GM04504 (cell line): ENCODE results near the gene SEC14L6.

Experiments used
- DNase-seq: peaks from one replicate; pipeline ENCODE4 v3.0.0-alpha.2; 2012; ENCODE audit warnings: low read depth

The SEC14L6 gene

DNA sequence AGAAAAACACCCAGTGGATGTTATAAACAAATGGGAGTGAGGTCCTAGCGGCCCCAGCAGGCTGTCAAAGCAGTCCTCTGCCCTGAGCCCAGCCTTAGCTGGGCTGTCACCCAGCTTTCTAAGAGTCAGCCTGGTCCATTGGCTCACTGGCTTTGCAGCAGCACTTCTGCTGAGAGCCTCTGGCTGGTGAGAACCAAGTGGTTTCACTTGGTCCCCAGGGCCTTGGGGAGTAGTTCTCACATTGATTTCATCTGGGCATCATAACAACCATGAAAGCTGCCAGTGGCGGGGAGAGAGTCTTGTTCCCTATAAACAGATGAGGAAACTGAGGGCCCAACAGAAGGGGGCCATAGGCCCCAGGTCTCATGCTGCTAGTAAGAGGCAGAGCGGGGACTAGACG, 11.4 kb downstream of the SEC14L6 start:
- DNase-seq: no peak

DNA sequence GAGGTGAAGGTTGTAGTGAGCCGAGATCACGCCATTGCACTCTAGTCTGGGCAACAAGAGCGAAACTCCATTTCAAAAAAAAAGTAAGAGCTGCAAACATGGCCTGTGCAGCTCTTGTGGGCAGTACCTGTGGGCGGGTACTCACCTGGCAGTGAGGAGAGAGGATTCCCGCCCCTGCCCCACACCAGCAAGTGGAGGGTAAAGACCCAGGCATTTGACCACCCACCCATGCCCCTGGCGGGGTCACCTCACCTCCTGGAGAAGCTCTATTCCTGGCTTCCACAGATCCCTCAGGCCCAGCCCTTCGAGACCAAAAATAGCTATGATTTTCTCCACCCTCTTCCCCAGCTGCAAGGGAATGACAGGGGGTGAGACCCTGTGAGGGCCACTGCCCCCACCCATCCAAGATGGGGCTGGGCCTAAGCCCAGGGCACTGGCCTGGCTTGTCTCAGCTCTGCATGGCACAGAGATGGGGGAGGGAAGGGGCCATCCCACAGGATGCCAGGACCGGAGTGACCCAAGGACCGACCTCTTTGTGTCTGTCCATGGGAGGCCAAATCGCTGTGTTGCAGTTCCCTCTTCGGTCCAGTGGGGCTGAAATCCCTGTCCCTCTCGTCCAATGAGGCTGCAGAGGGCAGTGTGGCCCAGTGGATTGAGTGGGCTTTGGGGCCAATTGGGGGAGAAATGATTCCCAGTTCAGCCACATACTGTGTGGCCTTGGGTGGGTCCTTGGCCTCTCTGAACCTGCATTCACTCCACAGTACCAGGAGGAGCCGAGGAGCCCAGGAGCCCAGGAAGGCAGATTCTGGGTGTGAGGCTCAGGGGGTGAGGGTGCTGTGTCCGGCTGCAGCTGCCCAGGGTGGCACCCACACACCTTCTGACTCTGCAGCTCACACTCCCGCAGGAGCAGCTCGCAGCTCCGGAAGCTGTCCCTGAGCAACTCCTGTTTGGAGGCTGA, 14.6 kb downstream of the SEC14L6 start:
- DNase-seq: no peak

DNA sequence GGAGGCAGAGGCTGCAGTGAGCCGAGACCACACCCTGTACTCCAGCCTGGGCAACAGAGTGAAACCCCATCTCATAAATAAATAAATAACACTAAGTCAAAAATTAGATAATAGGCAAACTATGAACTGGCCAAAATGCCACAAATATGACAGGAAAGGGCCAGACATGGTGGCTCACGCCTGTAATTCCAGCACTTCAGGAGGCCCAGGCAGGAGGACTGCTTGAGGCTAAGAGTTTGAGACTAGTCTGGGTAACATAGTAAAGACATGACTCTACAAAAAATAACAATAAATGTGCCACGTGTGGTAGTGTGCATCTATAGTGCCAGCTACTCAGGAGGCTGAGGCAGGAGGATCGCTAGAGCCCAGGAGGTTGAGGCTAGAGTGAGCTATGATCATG, 19.9 kb downstream of the SEC14L6 start:
- no peak for DNase-seq

DNA sequence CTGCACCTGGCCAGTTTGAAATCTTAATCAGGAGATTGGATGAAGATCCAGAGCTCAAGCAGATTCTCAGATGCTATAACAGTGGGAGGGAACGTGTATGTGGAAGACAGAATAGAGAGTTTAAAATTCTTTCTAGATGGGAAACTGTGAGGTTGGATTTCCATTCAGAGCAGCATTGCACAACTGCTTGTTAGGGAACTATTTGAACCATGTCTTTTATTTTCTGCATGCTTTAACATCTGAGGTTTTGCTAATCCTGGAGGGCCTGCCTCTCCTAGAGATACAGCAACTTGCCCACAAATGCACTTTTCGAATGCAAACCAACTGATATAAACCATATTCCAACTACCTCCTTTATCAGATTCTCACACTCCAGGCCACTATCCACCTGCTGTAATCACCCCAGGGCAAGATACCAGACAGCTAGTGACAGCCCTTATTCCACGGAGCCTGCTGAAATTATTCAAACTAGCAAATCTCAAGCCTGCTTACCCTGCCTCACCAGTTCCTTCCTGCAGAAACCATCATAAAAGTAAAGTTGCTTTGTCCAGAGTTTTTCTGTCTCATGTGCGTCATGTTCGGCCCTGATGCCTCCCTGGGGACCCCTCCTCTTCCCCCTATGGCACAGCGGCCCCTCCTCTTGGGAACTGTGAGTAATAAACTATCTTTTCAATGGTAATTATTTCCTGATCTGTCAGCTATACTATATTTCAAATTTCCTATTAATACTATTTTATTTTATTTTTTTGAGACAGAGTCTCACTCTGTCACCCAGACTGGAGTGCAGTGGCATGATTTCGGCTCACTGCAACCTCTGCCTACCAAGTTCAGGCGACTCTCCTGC, 22.7 kb downstream of the SEC14L6 start:
- no peak for DNase-seq

DNA sequence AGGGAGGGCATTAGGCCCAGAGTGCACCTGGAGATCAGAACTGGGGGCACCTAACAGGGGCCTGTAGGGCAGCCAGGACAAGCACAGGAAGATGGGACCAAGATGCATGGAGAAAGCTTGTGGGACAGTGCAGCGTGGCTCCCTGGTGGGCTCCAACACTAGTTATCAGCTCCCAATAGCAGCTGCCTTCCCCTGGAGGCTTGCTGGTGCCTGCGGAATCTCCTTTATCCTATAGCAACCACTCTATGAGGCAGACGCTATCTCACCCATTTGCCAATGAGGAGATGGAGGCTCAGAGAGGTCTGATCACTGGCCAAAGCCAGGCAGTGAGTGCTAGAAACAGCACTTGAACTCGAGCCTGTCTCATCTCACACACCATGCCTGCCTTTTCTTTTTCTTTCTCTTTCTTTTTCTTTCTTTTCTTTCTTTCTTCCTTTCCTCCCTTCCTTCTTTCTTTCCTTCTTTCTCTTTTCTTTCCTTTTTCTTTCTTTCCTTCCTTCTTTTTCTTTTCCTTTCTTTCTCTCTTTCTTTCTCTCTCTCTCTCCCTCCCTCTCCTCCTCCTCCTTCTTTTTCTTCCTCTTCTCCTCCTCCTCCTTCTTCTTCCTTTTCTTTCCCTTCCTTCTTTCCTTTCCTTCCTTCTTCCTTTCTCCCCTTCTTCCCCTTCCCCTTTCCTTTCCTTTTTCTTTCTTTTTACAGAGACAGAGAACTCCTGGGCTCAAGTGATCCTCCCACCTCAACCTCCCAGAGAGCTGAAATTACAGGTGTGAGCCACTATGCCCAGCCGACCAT, 25.0 kb downstream of the SEC14L6 start:
- DNase-seq: no peak

DNA sequence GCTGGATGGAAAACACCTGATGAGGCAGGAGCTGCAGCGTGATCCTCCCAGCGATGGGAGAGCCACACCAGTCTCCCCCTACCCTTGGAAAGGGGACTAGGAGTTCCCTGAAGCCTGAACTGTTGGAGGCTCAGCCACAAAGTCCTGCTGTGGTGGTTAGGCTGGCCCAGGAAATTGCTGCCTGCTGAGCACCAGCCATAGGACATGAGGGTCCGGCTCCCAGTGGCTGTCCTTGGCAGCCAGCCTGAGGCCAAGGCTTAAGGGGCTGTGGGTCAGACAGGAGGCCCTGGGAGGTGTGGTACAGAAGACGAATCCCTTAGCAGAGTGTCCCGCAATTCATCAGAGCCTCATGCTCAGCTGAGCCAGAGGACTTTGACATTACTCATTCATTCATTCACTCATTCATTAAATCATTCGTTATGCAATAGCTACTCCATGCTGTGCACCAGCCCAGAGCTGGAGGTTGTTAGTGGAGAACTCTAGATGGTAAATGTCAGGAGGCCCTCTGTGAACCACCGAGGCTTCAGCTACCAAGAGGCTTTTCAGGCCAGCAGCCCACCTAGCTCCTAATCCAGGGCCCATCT, 26.6 kb downstream of the SEC14L6 start:
- no peak for DNase-seq

DNA sequence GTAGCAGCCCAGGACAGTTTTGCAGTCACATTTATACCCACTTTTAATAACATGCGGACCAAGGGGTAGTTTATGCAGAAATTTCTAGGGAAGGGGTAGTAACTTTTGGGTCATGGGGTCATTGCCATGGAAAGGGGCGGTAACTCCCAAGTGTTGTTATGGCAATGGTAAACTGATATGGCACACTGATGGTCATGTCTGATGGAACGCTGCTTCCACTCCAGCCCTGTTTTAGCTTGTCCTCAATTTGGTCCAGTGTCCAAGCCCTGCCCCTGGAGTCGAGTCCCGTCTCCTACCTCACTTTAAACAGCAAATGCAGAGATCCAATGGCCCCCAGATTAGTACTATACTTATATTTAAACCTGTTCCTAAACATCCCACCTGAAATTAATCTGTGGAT, 29.8 kb downstream of the SEC14L6 start:
- DNase-seq: no peak

DNA sequence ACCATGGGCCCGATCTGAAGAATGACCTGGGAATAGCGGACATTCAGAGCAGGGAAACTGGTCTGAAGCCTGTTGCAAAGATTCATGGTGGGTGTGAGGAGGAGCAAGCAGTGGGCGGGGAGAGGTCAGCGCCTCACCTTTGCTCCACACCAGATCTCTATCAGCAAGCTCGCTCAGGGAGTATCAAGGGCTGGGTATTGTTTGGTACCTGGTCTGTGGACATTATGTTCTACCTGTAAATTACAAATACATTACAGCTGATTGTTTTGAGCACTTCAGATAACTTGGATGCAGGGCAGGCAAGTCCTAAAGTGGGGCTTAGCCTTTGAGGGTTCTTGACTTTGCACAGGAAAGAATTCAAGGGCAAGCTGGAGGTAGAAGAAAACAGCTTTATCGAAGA, 30.3 kb downstream of the SEC14L6 start:
- DNase-seq: no peak

DNA sequence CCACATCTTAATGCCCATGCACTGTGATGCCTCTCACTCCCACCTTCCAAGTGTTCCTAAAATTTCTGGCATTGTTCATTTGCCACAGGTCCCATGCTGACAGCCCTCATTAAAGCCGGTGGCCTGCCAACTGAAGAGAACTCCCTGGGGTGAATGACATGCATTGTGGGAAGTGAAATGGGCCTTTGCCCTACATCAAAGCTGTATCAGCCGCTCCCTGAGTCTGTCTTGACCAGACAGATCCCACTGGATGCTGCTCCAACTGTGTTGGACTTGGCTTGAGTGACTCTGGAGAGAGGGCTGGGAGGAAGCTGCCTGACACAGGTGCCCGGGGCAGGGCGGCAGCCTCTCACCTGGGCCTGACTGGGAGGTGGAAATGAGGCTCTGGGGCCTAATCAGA, 32.3 kb downstream of the SEC14L6 start:
- no peak for DNase-seq

DNA sequence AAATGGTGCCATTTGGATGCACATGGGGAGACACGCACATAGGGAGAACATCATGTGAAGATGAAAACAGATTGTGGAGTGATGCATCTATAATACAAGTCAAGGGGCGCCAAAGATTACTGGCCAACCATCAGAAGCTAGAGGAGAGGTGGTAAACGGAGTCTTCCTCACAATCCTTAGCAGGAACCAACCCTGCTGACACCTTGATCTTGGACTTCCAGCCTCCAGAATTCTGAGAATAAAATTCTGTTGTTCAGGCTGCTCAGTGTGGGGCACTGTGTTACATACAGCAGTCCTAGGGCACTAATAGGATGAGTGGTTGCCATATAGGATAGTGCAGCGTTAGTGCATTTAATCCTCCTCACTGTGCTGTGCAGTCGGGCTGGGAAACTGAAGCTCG, 33.1 kb downstream of the SEC14L6 start:
- no peak for DNase-seq

DNA sequence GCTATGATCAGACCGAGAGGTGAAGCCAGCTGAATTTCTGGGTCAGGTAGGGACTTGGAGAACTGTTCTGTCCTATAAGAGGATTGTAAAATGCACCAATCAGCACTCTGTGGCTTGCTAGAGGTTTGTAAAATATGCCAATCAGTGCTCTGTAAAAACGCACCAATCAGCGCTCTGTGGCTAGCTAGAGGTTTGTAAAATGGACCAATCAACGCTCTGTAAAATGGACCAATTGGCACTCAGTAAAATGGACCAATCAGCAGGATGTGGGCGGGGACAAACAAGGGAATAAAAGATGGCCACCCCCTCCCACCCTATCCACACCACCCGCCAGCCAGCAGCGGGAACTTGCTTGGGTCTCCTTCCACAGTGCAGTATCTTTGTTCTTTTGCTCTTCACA, 34.6 kb downstream of the SEC14L6 start:
- no peak for DNase-seq

DNA sequence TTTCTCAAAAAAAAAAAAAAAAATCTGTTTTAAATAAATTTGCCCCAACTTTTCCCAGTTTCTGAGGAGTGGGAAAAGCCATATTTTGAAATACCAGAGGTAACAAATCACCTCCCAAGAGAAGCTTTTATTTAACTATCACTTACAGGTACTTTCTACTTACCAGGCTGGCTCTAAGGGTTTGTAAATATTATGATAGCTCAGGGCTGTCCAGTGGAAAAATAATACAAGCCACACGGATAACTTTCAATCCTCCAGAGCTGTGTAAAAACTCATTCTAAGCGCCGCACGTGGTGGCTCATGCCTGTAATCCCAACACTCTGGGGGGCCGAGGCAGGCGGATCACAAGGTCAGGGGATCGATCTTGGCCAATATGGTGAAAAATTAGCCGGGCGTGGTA, 35.4 kb downstream of the SEC14L6 start:
- DNase-seq: no peak

DNA sequence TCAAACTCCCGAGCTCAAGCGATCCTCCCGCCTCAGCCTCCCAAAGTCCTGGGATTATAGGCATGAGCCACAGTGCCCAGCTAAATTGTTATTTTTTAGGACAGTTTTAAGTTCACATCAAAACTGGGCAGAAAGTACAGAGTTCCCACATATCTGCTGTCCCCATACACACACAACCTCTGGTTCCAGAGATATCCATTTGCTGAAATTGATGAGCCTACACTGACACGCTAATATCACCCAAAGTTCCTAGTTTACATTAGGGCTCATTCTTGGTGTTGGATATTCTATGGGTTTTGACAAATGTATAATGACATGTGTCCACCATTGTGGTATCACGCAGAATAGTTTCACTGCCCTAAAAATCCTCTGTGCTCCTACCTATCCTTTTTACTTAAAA, 38.3 kb downstream of the SEC14L6 start:
- no peak for DNase-seq

DNA sequence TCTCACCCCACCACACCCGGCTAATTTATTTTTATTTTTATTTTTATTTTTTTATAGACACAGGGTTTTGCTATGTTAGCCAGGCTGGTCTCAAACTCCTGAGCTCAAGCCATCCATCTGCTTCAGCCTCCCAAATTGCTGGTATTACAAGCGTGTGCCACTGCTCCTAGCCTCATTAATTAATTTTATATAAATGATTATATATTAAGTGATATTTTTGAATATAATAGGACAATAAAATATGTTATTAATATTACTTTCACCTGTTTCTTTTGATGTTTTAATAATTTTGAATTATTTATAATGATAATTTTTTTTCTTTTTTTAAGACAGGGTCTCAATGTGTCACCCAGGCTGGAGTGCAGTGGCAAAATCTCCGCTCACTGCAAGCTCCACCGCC, 38.9 kb downstream of the SEC14L6 start:
- DNase-seq: no peak

DNA sequence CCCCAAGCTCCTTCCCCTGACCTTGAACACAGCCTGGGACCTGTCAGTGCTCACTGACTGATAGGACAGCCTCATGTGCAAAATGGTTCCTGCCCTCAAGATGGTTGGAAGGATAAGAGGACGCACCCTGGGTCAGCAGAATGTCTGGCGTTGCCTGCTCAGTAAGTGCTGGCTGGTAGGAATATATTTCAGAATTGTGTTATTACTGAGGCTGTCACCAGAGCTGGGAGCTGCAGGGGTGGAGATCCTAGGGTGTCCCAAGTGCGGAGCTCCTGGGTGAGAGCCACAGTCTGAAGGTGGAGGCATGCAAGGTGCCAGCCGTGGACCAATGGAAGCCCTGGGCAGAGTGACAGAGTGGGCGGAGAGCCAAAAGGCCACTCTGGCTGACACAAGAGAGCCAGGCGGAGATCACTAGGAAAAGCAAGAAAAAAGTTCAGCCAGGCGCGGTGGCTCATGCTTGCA, 40.0 kb downstream of the SEC14L6 start:
- DNase-seq: no peak

DNA sequence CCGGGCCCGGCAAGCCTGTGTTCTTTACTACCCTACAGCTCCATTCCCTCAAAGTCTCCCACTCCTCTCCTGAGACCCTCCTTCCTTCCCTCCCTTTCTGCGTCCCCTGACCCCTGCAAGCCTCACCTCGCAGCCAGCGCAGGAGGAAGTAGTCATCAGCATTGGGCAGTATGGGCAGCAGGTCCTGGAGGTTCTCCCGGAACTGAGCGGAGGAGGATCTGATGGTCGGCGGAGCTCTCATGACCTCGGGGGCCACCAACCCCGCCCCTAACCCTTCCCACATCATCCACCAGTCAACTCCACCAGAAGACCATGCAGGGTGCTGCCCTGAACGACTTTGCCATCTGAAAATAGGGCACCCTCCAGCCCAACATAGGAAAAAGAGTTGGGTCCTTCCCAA, 43.0 kb downstream of the SEC14L6 start:
- DNase-seq: no peak

DNA sequence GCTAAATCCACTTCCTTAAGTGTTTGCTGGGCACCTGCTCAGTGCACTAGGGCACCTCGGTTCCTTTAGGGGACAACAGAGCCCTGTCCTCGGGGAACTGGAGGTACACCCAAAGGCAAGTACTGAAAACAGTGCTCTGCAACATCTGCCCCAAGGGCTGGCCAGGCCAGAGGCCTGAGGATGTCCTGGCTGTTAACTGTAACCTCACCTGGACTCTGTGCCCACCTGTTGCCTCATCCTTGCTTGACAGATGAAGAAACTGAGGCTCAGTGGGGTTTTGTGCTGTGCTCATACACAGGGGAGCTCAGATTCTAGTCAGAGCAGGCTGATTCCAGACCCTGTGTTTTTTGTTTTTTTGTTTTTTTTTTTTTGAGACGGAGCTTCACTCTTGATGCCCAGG, 43.6 kb downstream of the SEC14L6 start:
- no peak for DNase-seq

DNA sequence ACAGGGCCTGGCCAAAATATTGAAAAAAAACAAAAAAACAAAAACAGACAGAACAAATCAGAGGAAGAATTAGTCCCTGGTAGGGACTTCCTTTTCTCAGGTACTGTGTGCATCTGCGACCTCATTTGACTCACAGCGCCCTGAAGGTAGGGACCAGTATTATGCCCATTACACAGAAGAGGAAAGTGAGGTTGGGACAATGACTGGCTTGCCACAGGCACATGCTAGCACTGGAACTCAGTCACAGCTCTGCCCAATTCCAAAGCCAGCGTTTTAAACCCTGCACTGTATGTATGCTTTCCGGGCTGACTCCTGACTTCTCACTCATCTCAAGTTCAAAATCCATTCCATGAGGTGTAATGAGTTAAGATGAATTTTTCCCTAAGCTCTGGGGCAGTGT, 44.4 kb downstream of the SEC14L6 start:
- DNase-seq: no peak

DNA sequence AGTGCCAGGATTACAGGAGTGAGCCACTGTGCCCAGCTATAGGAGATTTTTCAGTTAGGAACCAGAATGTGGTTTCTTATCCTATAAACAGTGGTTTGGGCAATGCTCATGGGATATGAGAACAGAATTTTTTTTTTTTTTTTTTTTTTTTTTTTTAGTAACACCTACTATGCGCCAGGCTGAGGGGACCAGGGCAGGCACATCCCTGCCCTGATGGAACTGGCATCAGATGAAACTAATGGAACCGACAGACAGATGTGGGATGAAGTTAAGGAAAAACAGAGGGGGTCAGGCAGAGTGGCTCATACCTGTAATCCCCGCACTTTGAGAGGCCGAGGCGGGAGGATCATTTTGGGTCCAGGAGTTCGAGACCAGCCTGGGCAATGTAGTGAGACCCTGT, 45.9 kb downstream of the SEC14L6 start:
- DNase-seq: no peak

DNA sequence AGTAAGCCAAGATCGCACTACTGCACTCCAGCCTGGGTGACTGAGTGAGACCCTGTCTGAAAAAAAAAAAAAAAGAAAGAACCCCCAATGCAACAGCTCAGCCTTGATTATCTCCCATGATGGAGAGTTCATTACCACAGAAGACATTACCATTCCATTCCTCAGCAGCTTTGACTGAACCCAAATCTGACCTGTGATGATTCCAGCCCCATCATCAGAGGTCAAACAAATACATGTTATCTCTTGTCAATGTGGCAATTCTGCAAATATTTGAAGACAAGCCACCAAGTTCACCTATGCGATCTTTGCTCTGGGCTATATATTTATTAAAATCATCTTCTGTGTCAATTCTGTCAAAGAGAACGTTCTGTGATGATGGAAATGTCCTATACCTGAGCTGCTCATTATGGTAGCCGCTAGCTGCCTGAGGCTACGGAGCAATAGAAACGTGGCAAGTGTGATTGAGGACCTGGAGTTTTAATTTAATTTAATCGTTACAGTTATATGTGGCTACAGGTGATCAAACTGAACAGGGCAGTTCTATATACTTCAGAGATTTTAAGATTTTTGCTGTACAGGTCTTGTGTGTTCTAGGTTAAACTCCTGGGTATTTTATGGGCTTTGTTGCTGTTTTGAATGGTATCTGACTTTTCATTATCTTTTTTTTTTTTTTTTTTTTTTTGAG, 48.9 kb downstream of the SEC14L6 start:
- no peak for DNase-seq

DNA sequence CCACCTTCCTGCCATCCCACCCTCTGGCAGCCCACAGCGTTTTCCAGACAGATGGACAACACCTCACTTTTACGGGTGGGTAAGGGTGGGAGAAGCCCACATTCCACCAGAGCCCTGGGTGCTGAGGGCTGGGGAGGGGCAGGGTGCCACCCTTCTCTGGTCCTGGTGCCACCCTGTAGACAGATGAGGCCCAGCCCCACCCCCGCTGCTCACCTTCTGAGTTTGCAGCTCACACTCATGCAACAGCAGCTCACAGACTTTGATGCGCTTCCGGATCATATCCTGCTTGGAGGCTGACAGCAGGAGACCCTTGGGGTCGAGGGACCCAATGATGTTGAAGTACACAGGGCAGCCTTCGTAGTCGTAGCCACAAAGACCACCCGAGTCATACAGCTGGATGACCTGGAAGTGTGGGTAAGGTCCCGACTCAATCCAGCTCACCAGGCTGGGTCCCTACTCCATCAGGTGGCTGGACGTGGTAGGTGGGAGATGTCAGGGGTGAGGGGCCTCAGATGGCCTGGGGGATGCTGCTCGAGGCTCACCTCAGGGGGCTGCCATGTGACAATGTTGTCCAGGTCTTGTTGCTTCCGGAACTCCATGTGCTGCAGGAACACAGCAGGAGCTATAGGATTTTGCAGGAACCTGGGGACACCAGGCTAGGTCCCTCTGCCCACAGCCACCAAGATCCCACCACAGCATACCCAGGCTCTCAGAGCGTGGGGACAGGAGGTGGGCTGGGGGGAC, 51.3 kb downstream of the SEC14L6 start:
- DNase-seq: no peak
